DMS53 (cell line): ENCODE measurements around the gene BICD2.

Experiments used
- DNase-seq: peaks from one replicate; lab custom pipeline; 2025; lab: John Stamatoyannopoulos, UW

The BICD2 gene

GRCh38 chr9:92747459-92748232 lies 17.0 kb downstream of the BICD2 start:
- DNase-seq, result no peak

- DNase-seq, result no peak
Measured at GRCh38 chr9:92746567-92747458, 17.8 kb downstream of the BICD2 start.

- DNase-seq, result no peak
Measured at GRCh38 chr9:92745881-92746280, 18.8 kb downstream of the BICD2 start.

- no peak for DNase-seq
Measured at GRCh38 chr9:92745331-92745730, 19.3 kb downstream of the BICD2 start.

GRCh38 chr9:92740969-92741368 lies 23.7 kb downstream of the BICD2 start:
- DNase-seq, result no peak

- DNase-seq, result no peak
Measured at GRCh38 chr9:92740446-92740961, 24.1 kb downstream of the BICD2 start.

GRCh38 chr9:92740009-92740408 lies 24.6 kb downstream of the BICD2 start:
- no peak for DNase-seq

GRCh38 chr9:92739346-92739970 lies 25.2 kb downstream of the BICD2 start:
- DNase-seq, result no peak

- DNase-seq, result no peak
Measured at GRCh38 chr9:92738661-92739081, 26.0 kb downstream of the BICD2 start.

- DNase-seq, result no peak
Measured at GRCh38 chr9:92737611-92738299, 26.9 kb downstream of the BICD2 start.

GRCh38 chr9:92737216-92737606 lies 27.4 kb downstream of the BICD2 start:
- DNase-seq, result no peak

GRCh38 chr9:92736563-92737215 lies 27.9 kb downstream of the BICD2 start:
- no peak for DNase-seq

- DNase-seq, result no peak
Measured at GRCh38 chr9:92735636-92736562, 28.7 kb downstream of the BICD2 start.

GRCh38 chr9:92734931-92735635 lies 29.6 kb downstream of the BICD2 start:
- DNase-seq, result no peak

- DNase-seq, result no peak
Measured at GRCh38 chr9:92730897-92731296, 33.7 kb downstream of the BICD2 start.

GRCh38 chr9:92729735-92730155 lies 34.9 kb downstream of the BICD2 start:
- DNase-seq, result no peak

GRCh38 chr9:92728831-92729734 lies 35.5 kb downstream of the BICD2 start:
- DNase-seq, result no peak
